ENCODE results near the gene ZNF775.
A peak's percentile ranks its signal among the peaks of the same experiment; 100 is the strongest.

Gene ZNF775

GRCh38 chr7:150351587-150352194 lies 27.4 kb upstream of the ZNF775 start:
- no peak for DNase-seq

GRCh38 chr7:150355666-150356059 lies 23.5 kb upstream of the ZNF775 start:
- DNase-seq: no peak

DNA sequence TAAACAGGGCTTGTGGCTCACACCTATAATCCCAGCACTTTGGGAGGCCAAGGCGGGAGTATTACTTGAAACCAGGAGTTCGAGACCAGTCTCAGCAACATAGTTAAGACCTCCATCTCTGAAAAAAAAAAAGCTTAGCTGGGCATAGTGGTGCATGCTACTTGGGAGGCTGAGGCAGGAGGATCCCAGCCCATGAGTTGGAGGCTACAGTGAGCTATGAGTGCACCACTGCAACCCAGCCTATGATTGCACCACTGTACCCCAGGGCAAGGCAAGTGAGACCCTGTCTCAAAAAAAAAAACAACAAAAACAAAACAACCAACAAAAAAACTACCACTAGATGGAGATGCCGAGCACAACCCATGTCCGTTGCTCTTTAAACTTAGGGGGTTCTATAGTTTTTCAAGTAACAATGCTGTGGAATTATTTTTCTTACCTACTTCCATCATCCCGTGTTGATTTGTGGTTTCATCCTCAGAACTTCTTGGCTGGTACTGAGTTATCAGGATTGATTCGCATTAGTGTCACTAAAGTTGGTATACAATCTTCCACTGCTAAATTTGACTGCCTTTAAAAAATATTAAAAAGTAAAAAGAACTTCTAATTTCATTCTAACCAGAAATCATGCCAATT lies 22.7 kb upstream of the ZNF775 start:
- DNase-seq: no peak

DNA sequence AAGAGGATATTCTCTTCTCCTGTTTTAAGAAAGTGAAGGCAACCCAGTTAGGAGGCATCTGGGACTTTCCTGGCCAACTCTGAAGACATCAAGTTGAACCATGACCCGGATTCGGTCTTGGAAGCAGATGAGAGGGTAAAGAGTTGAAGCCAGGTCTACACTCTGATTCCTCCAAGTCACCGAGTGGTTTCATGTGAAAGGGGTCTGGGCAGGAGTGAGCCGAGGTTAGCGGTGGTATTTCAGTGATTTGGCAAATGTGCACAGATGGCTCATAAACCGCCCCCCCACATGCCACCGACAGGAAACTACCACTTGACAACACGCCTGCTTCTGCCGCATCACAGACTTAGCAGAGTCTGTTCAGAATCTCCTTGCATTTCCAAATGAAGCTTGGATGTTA lies 21.9 kb upstream of the ZNF775 start:
- DNase-seq: peak; percentile 76

- no peak for DNase-seq
Observed at GRCh38 chr7:150357771-150358427, 21.2 kb upstream of the ZNF775 start.

DNA sequence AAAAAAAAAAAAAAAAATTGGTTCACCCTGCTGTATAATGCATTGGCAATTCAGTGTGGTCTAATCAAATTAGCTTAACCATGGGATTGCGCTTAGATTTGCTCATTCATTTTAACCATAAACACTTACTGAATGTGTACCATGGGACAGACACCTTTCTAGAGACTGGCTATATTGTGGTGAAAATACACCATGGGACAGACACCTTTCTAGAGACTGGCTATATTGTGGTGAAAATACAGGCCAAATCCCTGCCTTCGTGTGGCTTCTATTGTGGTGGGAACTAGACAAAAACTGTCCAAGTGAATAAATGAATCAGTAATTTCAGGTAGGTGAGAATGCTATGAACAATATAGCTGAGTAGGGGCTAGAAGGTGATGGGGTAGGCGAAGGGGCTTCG lies 20.7 kb upstream of the ZNF775 start:
- no peak for DNase-seq

DNA sequence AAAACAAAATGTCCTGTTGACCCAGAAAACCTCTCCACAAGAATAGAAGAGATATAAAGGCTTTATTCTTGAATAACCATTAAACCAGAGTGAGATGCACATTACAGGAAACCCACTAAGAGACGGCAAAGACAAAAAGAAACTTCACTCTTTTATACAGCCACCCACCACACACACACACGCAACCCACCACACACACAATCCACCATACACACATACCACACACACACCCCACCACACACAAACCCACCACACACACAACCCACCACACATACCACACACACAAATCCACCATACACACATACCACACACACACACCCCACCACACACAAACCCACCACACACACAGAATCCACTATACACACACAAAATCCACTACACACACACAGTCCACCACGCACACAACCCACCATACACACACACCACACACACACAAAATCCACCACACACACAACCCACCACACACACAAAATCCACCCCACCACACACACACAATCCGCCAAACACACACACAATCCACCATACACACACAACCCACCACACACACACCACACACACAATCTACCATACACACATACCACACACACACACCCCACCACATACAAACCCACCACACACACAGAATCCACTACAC lies 20.0 kb upstream of the ZNF775 start:
- DNase-seq: no peak

GRCh38 chr7:150359622-150360362 lies 19.3 kb upstream of the ZNF775 start:
- no peak for DNase-seq

- DNase-seq: no peak
Observed at GRCh38 chr7:150360363-150361058, 18.6 kb upstream of the ZNF775 start.

- DNase-seq: peak; percentile 61
Observed at GRCh38 chr7:150361402-150361801, 17.7 kb upstream of the ZNF775 start.

- DNase-seq: no peak
Observed at GRCh38 chr7:150361807-150362621, 17.1 kb upstream of the ZNF775 start.

DNA sequence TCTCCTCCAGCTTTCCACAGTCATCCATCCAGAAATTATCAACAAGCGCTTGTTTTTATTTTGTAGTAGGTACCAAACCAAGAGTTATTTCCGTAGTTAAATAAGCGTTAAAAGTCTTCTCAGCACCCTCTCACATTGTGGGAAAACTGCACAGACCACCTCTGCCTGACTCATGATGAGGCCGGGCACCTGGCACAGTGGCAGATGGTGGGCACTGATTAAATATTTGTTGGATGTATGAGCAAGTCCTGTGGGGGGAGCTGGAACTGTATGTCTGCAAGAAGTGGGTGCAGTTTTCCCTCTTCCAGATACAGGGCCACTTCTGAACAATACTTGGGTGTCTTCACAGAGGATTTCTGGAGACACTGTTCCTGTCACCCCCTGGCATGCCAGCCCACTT lies 15.8 kb upstream of the ZNF775 start:
- no peak for DNase-seq

GRCh38 chr7:150363872-150364271 lies 15.3 kb upstream of the ZNF775 start:
- DNase-seq: no peak

DNA sequence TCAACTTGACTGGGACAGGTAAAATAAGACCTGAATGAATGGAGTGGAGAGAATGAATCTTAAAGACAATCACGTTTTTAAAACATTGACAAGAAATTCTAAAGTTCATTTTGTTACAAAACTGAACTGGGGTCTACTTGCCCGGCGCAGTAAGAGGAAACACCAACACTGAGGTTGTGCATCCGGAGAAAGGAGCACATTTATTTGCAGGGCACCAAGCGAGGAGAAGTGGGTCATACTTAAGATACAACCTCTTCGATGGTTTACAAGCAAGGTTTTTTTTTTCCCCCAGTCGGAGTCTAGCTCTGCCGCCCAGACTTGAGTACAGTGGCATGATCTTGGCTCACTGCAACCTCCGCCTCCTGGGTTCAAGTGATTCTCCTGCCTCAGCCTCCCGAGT lies 13.9 kb upstream of the ZNF775 start:
- DNase-seq: no peak

DNA sequence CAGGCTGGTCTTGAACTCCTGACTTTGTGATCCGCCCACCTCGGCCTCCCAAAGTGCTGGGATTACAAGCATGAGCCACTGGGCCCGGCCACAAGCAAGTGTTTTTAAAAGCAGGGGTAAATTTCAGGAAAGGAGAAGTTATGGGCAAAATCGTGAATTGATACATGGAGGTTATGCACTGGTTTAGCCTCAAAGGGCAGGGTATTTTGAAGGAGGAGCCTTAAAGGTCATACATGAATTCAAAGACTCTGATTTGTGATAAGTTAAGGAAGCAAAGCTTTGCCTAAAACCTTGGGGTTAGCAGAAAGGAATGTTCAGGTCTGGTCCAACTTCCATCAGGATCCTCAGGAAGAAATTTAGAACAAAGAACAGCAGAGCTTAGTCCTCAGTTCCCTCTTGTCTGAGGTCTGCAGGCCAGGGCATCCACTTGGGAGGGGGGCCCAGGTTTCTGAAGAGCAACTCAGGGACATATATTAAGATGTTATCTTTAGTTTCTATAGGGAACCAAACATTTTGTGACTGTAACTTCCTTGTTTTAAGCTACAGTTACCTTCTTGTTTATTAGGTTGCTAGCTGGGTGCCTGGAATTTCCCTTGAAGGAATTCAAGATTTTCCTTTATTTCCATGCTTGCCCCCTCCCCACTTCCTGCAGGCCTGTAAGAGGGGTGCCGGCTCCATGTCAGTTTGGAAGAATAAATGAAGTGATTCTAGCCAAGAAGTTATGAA lies 13.3 kb upstream of the ZNF775 start:
- DNase-seq: no peak

- DNase-seq: no peak
Observed at GRCh38 chr7:150367677-150368095, 11.4 kb upstream of the ZNF775 start.

DNA sequence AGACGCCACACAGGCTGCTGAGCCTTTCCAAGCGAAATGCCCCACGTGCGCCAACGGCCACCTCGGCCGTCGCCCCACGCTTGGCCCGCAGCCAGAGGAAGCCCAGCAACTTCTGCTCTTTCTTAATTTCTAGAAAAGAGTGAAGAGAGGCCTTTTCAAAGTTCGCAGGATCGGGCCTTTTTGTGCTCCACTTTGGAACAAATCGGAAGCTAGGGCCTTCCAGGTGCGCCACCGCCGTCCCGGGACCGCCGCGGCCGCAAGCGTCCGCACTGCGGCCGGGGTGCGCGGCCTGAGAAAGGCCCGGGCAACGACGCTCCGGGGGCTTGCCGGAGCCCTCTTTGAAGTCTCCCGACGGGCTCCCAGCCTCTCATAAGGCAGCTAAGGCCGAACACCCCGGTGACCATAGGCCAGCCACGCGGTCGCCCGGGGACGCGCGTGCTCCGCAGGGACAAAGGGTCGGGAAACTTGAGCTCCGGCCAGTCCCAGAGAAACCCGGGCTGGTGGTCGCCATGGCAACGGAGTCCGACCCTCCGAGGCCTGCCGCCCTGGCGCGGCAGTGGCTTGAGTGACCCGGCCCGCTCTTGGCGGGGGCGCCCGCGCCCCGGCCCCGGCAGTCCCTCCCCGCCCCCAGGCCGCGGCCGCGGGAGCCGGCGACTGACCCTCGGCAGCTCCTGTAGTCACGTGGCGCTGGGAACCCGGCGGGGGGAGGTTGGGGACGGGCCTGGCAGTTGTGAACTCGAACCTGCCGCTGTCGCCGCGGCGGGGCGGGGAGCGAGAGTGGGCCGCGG lies 10.8 kb upstream of the ZNF775 start, which contains the start of gene REPIN1:
Gene REPIN1, plus strand, starts transcription at position 727 of the 788 bp plus-strand sequence. CDS start 890 bp downstream, outside the sequence.
- DNase-seq: peak; percentile 94

DNA sequence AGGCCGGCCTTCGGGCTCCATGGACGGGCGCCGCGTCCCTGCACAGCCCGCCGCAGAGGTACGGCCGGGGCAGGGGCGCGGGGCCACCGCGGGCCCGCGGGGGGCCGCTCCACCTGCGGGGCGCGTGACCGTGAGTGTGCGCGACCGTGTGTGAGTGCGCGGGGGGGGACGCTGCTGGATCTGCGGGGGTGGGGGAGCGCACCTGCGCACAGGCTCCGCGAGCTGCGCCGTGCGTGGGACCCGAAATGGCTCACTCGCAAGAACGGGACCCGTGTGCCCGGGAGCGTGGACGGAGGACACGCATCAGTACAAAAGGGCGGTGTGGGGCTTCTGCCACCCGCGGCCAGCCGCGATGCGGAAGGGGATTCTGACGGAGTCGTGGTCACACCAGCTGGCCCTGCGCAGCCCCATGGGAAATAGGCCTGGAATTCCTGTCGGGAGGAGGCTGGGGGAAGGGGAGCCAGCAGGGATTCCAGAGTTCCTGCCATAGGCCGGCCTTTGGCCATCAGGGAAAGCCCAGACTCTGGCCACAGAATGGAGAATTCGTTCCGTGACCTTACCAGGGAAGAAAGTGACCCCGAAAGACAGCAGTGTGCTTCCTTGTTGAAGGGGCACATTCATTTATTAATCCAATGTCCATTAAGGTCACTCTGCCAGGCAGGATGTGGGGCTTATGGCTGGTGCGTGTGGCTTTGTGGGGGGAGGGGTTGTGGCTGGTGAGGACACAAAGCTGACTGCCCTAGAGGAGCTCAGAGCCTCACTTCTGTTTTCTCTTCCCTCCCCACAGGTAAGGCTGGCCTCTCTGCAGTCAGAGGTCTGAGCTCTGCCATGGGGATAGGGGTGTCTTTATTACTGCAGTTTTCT lies 10.0 kb upstream of the ZNF775 start:
- DNase-seq: peak; percentile 92
